B cell (primary cell): ENCODE results near the gene HMGN5. TPM values are rescaled to one million over a fixed set of nuclear protein-coding genes. Genes with fewer than 3 reads are reported as not detected.
A peak's percentile ranks its signal among the peaks of the same experiment; 100 is the strongest.

Source experiments
- ATAC-seq: fragments of 200-7000 bp; cut with Tn5 transposase; one replicate; pipeline ENCODE4 v1.10.0; 2021; ENCODE audit warnings: low read depth, mild to moderate bottlenecking, moderate number of reproducible peaks, moderate library complexity
- CTCF ChIA-PET: fragments of 350-600 bp; sonication (Branson Sonifier 250); formaldehyde crosslinking; loops from one replicate; lab custom pipeline; 2021; ENCODE audit warnings: antibody characterized with exemption, inconsistent platforms; lab: Charles Lee
- POLR2A ChIA-PET: fragments of 350-600 bp; sonication (Branson Sonifier 250); formaldehyde crosslinking; loops from one replicate; lab custom pipeline; 2021; ENCODE audit warnings: antibody characterized with exemption; lab: Charles Lee
- DNase-seq: peaks from one replicate; pipeline ENCODE4 v3.0.0; 2013
- H2AFZ ChIP-seq: 2 replicates; pipeline ENCODE4 v1.6.1; 2012; ENCODE audit warnings: mild to moderate bottlenecking, low read depth, low read length; ENCODE audit not compliant: insufficient read depth, poor library complexity, severe bottlenecking
- H3K27ac ChIP-seq, 2 donors: 1 replicate in 1 of 2; 2 replicates in 1 of 2; pipeline ENCODE4 v1.5.1; 2012 to 2013; ENCODE audit warnings: low read length in 2 of 2, mild to moderate bottlenecking in 2 of 2, moderate library complexity in 1 of 2
- H3K27me3 ChIP-seq, 4 experiments: fragments of 200-600 bp in 1 of 4; sonication (generic) in 1 of 4; replicated peaks in 1 of 4; 1 replicate in 2 of 4; 2 replicates in 2 of 4; pipeline versions ENCODE4 v1.6.1 to v1.7.0; 2013 to 2016; ENCODE audit warnings: low read length in 3 of 4, mild to moderate bottlenecking in 2 of 4, mixed read lengths in 1 of 4, moderate library complexity in 1 of 4; ENCODE audit not compliant: insufficient read depth in 4 of 4, control insufficient read depth in 3 of 4; ENCODE audit errors: control extremely low read depth in 1 of 4
- H3K36me3 ChIP-seq, 2 experiments: replicated peaks in 1 of 2; 1 replicate in 1 of 2; 2 replicates in 1 of 2; pipeline versions ENCODE4 v1.6.1 to v1.7.1; 2013; ENCODE audit warnings: low read length in 1 of 2; ENCODE audit not compliant: insufficient read depth in 2 of 2, control insufficient read depth in 1 of 2; ENCODE audit errors: control extremely low read depth in 1 of 2, extremely low read depth in 1 of 2
- H3K4me1 ChIP-seq, 2 donors: fragments of 200-600 bp in 1 of 2; sonication (generic) in 1 of 2; 1 replicate in 1 of 2; 2 replicates in 1 of 2; pipeline versions ENCODE4 v1.5.1 to v1.6.1; 2013 to 2017; ENCODE audit warnings: low read length in 2 of 2; ENCODE audit not compliant: control insufficient read depth in 2 of 2, insufficient read depth in 2 of 2
- H3K4me2 ChIP-seq: replicated peaks from 2 replicates; pipeline ENCODE3; 2012; ENCODE audit warnings: mild to moderate bottlenecking, low read depth, low read length; ENCODE audit not compliant: poor library complexity, severe bottlenecking
- H3K4me3 ChIP-seq, 5 experiments: fragments of 200-600 bp in 1 of 5; sonication (generic) in 1 of 5; 1 replicate in 3 of 5; 2 replicates in 2 of 5; pipeline versions ENCODE4 v1.5.1 to v1.7.0; 2011 to 2016; ENCODE audit warnings: low read length in 4 of 5, mild to moderate bottlenecking in 4 of 5, low read depth in 2 of 5, control low read depth in 1 of 5, moderate library complexity in 1 of 5; ENCODE audit not compliant: insufficient read depth in 1 of 5; ENCODE audit errors: control extremely low read depth in 1 of 5, extremely low read depth in 1 of 5
- H3K79me2 ChIP-seq: fragments of 200-600 bp; sonication (generic); one replicate; pipeline ENCODE4 v1.6.0; 2016; ENCODE audit warnings: low read length; ENCODE audit not compliant: control insufficient read depth, insufficient read depth
- H3K9ac ChIP-seq: fragments of 200-600 bp; sonication (generic); 2 replicates; pipeline ENCODE4 v1.6.1; 2017; ENCODE audit warnings: mild to moderate bottlenecking, low read length, moderate library complexity
- H3K9me3 ChIP-seq, 3 donors: one replicate each; pipeline versions ENCODE4 v1.6.1 to v1.7.1; 2013; ENCODE audit warnings: low read length in 2 of 3; ENCODE audit not compliant: control insufficient read depth in 2 of 3, insufficient read depth in 1 of 3; ENCODE audit errors: control extremely low read depth in 1 of 3
- H4K20me1 ChIP-seq: 2 replicates; pipeline ENCODE4 v1.6.0; 2012; ENCODE audit warnings: mild to moderate bottlenecking, low read length; ENCODE audit not compliant: insufficient read depth, control insufficient read depth, poor library complexity, severe bottlenecking
- H3K27ac Mint-ChIP-seq: one replicate; pipeline ENCODE4 v1.8.0; 2021; ENCODE audit warnings: mixed read lengths
- H3K27me3 Mint-ChIP-seq: one replicate; pipeline ENCODE4 v1.8.0; 2021; ENCODE audit warnings: mixed read lengths
- H3K4me1 Mint-ChIP-seq: one replicate; pipeline ENCODE4 v1.8.0; 2021; ENCODE audit warnings: mixed read lengths
- H3K4me3 Mint-ChIP-seq: one replicate; pipeline ENCODE4 v1.8.0; 2021; ENCODE audit warnings: mixed read lengths
- H3K9me3 Mint-ChIP-seq: one replicate; pipeline ENCODE4 v1.8.0; 2022; ENCODE audit warnings: mixed read lengths; ENCODE audit not compliant: insufficient read depth
- CTCF ChIP-seq: fragments of 200-600 bp; IDR thresholded peaks from one replicate; pipeline ENCODE4 v1.8.0; 2022; ENCODE audit warnings: antibody characterized with exemption, mild to moderate bottlenecking
- EZH2 ChIP-seq: IDR thresholded peaks from 2 replicates; pipeline ENCODE4 v1.6.1; 2012; ENCODE audit warnings: borderline replicate concordance, low read depth, mild to moderate bottlenecking, moderate library complexity, low read length; ENCODE audit not compliant: insufficient read depth, poor library complexity, severe bottlenecking
- WGBS: methylation state at CpG from one replicate; pipeline ENCODE4 v1.1.5; 2013; ENCODE audit warnings: missing lambda C conversion rate; ENCODE audit not compliant: insufficient coverage; 5-methylcytosine and 5-hydroxymethylcytosine counted together
- intact Hi-C: fragments of 100-400 bp; cut with micrococcal nuclease; formaldehyde crosslinking; loops from one replicate; pipeline ENCODE4 v1.10.0; 2022
- polyA plus RNA-seq: library from polyadenylated mRNA; depleted of rRNA; stranded (reverse); fragments of >200 nt; gene quantifications from 2 replicates; pipeline ENCODE4 v1.2.3, GENCODE V29; 2012
- total RNA-seq, 2 donors: library from RNA; stranded (reverse); fragments of 120-200 nt in 1 of 2; gene quantifications; 1 replicate in 1 of 2; 2 replicates in 1 of 2; pipeline versions ENCODE4 v1.2.3 to v1.2.4, GENCODE V29; 2013 to 2022

HMGN5 gene
- total and polyA plus RNA-seq, 2 donors (not counting 1 experiment from before 2014, with no cell fraction given), result 0.16 to 0.37 TPM

- H3K27me3 Mint-ChIP-seq, result no peaks in the 10 kb centered on the region
- H3K36me3 ChIP-seq, result no peaks in the 10 kb centered on the region
- no peaks in the 10 kb centered on the region for H4K20me1 ChIP-seq
- no peak overlapping the region for H3K4me3 Mint-ChIP-seq
- no peak overlapping the region for H3K27ac ChIP-seq
- H3K79me2 ChIP-seq, result no peaks in the 10 kb centered on the region
- H3K27me3 ChIP-seq, result no peaks in the 10 kb centered on the region
- no peaks in the 10 kb centered on the region for H3K9me3 ChIP-seq
- H3K4me1 ChIP-seq, result no peaks in the 10 kb centered on the region
- intact Hi-C loops, result no loop called here
- no peak overlapping the region for H3K4me2 ChIP-seq
- no peaks in the 10 kb centered on the region for H3K4me1 Mint-ChIP-seq
- no peak for TF ChIP-seq EZH2
- TF ChIP-seq CTCF, result no peak
- CTCF ChIA-PET, result no interaction called here
- H3K9me3 Mint-ChIP-seq, result no peaks in the 10 kb centered on the region
- H3K4me3 ChIP-seq, result no peak overlapping the region
- no peak overlapping the region for H3K9ac ChIP-seq
- ATAC-seq (no peak), DNase-seq (no peak)
- WGBS, result no CpG with 5 or more reads among the region's 3 CpGs
- no peak overlapping the region for H3K27ac Mint-ChIP-seq
- no peak overlapping the region for H2AFZ ChIP-seq
- POLR2A ChIA-PET, result no interaction called here
These were observed 33.3 kb downstream of the HMGN5 start for GRCh38 chrX:81168391-81168790.

- 5% methylated on average over 11 of the region's 34 CpGs for WGBS
- H3K27ac ChIP-seq, result peak overlapping the region in 1 of 2 donors; percentile 37
- H3K4me1 ChIP-seq, result peaks cover 0 to 7% of the 10 kb centered on the region in 2 donors
- ChIA-PET POLR2A (interaction anchor here (1.1 kb wide), 1 partner anchor 80 kb away, joined by 3 read pairs; the partner anchor contains the start of genes HMGN5 and SH3BGRL), CTCF (interaction anchor here (1.1 kb wide), 1 partner anchor 75 kb away, joined by 3 read pairs; no protein-coding TSS in a partner anchor)
- no peaks in the 10 kb centered on the region for H4K20me1 ChIP-seq
- intact Hi-C loops, result loop anchor here (1.0 to 2.0 kb wide), 2 partner anchors 81 to 313 kb away; partner anchors contain the start of genes BRWD3 and SH3BGRL
- H3K79me2 ChIP-seq, result no peaks in the 10 kb centered on the region
- H3K9ac ChIP-seq, result peak overlapping the region; percentile 73
- H3K9me3 Mint-ChIP-seq, result no peaks in the 10 kb centered on the region
- no peaks in the 10 kb centered on the region for H3K27me3 ChIP-seq
- no peaks in the 10 kb centered on the region for H3K27me3 Mint-ChIP-seq
- H3K27ac Mint-ChIP-seq, result peak overlapping the region; percentile 46
- ATAC-seq, result peak; percentile 94
- no peaks in the 10 kb centered on the region for H3K9me3 ChIP-seq
- peak overlapping the region; percentile 55 to 68 (median 67) for H3K4me3 ChIP-seq
- peak overlapping the region; percentile 72 for H3K4me2 ChIP-seq
- H3K36me3 ChIP-seq, result no peaks in the 10 kb centered on the region
- peak overlapping the region; percentile 78 for H2AFZ ChIP-seq
- DNase-seq, result peak; percentile 88
- H3K4me3 Mint-ChIP-seq, result peak overlapping the region; percentile 93
- TF ChIP-seq EZH2, result no peak
- no peak for TF ChIP-seq CTCF
- H3K4me1 Mint-ChIP-seq, result peaks cover 17% of the 10 kb centered on the region
These were observed 80.0 kb downstream of the HMGN5 start for GRCh38 chrX:81121513-81122363.
